Caco-2 (cell line): ENCODE data around the gene NFKBIB. TPM values are rescaled to one million over a fixed set of nuclear protein-coding genes. Genes with fewer than 3 reads are reported as not detected.

Experiments used
- BruUV-seq: library from RNA; stranded (reverse); fragments of 400-500 nt; replicated peaks from 2 replicates; lab custom pipeline; 2021; lab: Mats Ljungman, UMichigan
- CTCF ChIA-PET: fragments of 300-600 bp; sonication (Branson Sonifier 250); formaldehyde crosslinking; loops from one replicate; lab custom pipeline; 2022; ENCODE audit warnings: antibody characterized with exemption; lab: Charles Lee
- POLR2A ChIA-PET: fragments of 300-600 bp; sonication (Branson Sonifier 250); formaldehyde crosslinking; loops from one replicate; lab custom pipeline; 2022; ENCODE audit warnings: antibody characterized with exemption; lab: Charles Lee
- DNase-seq, 2 experiments: peaks; one replicate each; pipeline versions ENCODE4 v3.0.0 to v3.0.0-alpha.2; 2020 to 2022
- H3K27me3 ChIP-seq: replicated peaks from 2 replicates; pipeline ENCODE4 v1.6.0; 2011; ENCODE audit warnings: low read length; ENCODE audit not compliant: control insufficient read depth, insufficient read depth
- H3K36me3 ChIP-seq: 2 replicates; pipeline ENCODE4 v1.5.1; 2011; ENCODE audit warnings: low read length; ENCODE audit not compliant: control insufficient read depth, insufficient read depth
- H3K4me1 ChIP-seq: fragments of 250-450 bp; sonication (Bioruptor Pico); 2 replicates; pipeline ENCODE4 v1.5.1; 2020; ENCODE audit warnings: mild to moderate bottlenecking
- H3K4me3 ChIP-seq: 2 replicates; pipeline ENCODE4 v1.5.1; 2011; ENCODE audit warnings: low read depth, mild to moderate bottlenecking, control low read depth, low read length
- H3K9me3 ChIP-seq: fragments of 250-450 bp; sonication (Bioruptor Pico); 2 replicates; pipeline ENCODE4 v1.5.1; 2020; ENCODE audit warnings: mild to moderate bottlenecking, moderate library complexity
- H3K27ac Mint-ChIP-seq: one replicate; pipeline ENCODE4 v1.8.0; 2022; ENCODE audit warnings: mixed read lengths; ENCODE audit not compliant: unreplicated experiment
- H3K27me3 Mint-ChIP-seq: one replicate; pipeline ENCODE4 v1.8.0; 2022; ENCODE audit warnings: mixed read lengths; ENCODE audit not compliant: insufficient read depth, unreplicated experiment
- H3K36me3 Mint-ChIP-seq: one replicate; pipeline ENCODE4 v1.8.0; 2022; ENCODE audit warnings: mild to moderate bottlenecking, mixed read lengths; ENCODE audit not compliant: insufficient read depth, unreplicated experiment
- H3K4me1 Mint-ChIP-seq: one replicate; pipeline ENCODE4 v1.8.0; 2022; ENCODE audit warnings: low read depth, mixed read lengths; ENCODE audit not compliant: unreplicated experiment
- H3K4me3 Mint-ChIP-seq: one replicate; pipeline ENCODE4 v1.8.0; 2022; ENCODE audit warnings: mild to moderate bottlenecking, moderate library complexity, mixed read lengths; ENCODE audit not compliant: unreplicated experiment
- H3K9me3 Mint-ChIP-seq: one replicate; pipeline ENCODE4 v1.8.0; 2022; ENCODE audit warnings: mixed read lengths; ENCODE audit not compliant: unreplicated experiment
- CTCF ChIP-seq, 2 experiments: fragments of 200-600 bp in 1 of 2; IDR thresholded peaks; 1 replicate in 1 of 2; 2 replicates in 1 of 2; pipeline versions ENCODE4 v1.5.1 to v1.8.0; 2011 to 2022; ENCODE audit warnings: antibody characterized with exemption in 1 of 2, control low read depth in 1 of 2, inconsistent platforms in 1 of 2, low read depth in 1 of 2, low read length in 1 of 2, mild to moderate bottlenecking in 1 of 2, moderate library complexity in 1 of 2; ENCODE audit not compliant: insufficient read depth in 1 of 2, severe bottlenecking in 1 of 2, unreplicated experiment in 1 of 2
- intact Hi-C: fragments of 100-400 bp; cut with micrococcal nuclease; formaldehyde crosslinking; loops from one replicate; pipeline ENCODE4 v1.10.0; 2022; ENCODE audit not compliant: unreplicated experiment
- total RNA-seq: library from RNA; stranded (reverse); gene quantifications from 2 replicates; pipeline ENCODE4 v1.2.3, GENCODE V29; 2022

Gene NFKBIB
- total RNA-seq, 1 experiment from 2014 or later, result 43.9 TPM

DNA sequence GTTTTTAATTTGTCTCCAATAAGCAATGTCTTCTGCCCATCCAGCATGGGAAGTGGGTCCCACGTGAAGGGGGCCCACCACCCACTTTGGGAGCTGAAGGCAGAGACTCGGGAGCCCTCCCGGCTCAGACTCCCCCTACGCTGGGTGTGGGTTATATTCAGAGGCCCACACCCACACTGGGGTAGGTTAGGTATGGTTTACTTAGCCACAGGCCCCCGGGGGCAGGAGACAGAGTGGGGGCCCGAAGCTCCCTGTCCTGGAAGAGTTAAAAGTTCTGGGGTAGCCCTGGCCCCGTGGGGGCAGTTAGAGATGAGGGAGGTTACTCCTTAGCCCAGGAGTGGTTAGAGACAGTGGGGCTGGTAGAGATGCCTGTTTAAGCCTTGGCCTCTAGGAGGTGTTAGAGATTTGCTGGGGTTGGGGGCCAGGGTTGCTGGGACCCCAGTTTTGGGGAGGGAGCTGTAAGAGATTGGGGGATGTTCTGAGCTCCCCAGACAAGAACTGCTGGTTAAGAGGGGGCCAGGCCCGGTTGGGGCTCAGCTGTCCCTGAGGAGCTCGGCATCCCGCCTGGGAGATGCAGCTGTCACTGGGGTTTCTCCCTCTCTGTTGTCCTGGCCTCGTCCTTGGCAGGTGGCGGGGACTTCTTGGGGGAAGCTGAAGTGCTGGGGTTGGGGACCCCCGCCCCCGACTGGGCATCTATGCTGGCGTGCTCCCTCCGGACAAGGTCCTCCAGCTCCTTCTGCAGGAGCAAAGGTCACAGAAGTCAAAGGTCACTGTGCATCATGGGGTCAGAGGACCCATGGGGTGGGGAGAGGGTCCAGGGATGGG lies 21.0 kb upstream of the NFKBIB start:
- Mint-ChIP-seq H3K9me3 (no peaks in the 10 kb centered on the region), H3K27me3 (no peaks in the 10 kb centered on the region), H3K36me3 (peaks cover 11% of the 10 kb centered on the region), H3K4me1 (peaks cover 33% of the 10 kb centered on the region), H3K4me3 (peak overlapping the region; percentile 34), H3K27ac (peak overlapping the region; percentile 89)
- Histone ChIP-seq H3K27me3 (no peaks in the 10 kb centered on the region), H3K36me3 (no peaks in the 10 kb centered on the region), H3K4me1 (peaks cover 55% of the 10 kb centered on the region), H3K4me3 (no peak overlapping the region), H3K9me3 (no peaks in the 10 kb centered on the region)
- POLR2A ChIA-PET, result interaction anchor here (1.1 kb wide), 1 partner anchor 28 kb away, joined by 3 read pairs; no protein-coding TSS in a partner anchor
- DNase-seq, result no peak
- TF ChIP-seq CTCF (IDR thresholded peaks at IDR 0.05; ENCODE audit: insufficient read depth in 1 of 2, low read depth in 1 of 2, low read length in 1 of 2, severe bottlenecking in 1 of 2, unreplicated experiment in 1 of 2), result no peak
- BruUV-seq, result TSS peak; percentile 69
- intact Hi-C loops, result no loop called here
- CTCF ChIA-PET, result interaction anchor here (1.4 kb wide), 1 partner anchor 26 kb away, joined by 3 read pairs; no protein-coding TSS in a partner anchor

DNA sequence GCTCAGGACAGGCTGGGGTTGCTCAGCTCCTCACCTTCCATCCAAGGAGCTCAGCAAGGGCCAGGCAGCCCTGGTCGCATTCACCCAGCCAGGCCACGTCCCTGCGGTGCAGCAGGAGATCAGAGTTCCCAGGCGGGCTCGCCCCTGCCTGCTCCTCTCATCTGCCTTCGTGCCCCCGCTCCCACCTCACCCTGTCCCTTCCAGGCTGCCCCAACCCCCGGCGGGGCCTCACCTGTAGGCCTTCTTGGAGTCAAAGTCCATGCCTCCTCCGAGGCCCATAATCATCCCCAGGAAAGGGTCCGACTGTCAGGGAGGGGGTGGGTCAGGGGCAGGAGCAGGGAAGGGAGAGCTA lies 20.4 kb upstream of the NFKBIB start:
- H3K27me3 ChIP-seq, result no peaks in the 10 kb centered on the region
- Mint-ChIP-seq H3K27ac (peak overlapping the region; percentile 89), H3K36me3 (peaks cover 11% of the 10 kb centered on the region), H3K9me3 (no peaks in the 10 kb centered on the region), H3K4me1 (peaks cover 33% of the 10 kb centered on the region), H3K4me3 (no peak overlapping the region), H3K27me3 (no peaks in the 10 kb centered on the region)
- H3K4me1 ChIP-seq, result peaks cover 55% of the 10 kb centered on the region
- ChIA-PET CTCF (interaction anchor here (1.4 kb wide), 1 partner anchor 26 kb away, joined by 3 read pairs; no protein-coding TSS in a partner anchor), POLR2A (interaction anchor here (1.1 kb wide), 1 partner anchor 28 kb away, joined by 3 read pairs; no protein-coding TSS in a partner anchor)
- TF ChIP-seq CTCF (IDR thresholded peaks at IDR 0.05; ENCODE audit: insufficient read depth in 1 of 2, low read depth in 1 of 2, low read length in 1 of 2, severe bottlenecking in 1 of 2, unreplicated experiment in 1 of 2), result no peak
- H3K36me3 ChIP-seq, result no peaks in the 10 kb centered on the region
- H3K4me3 ChIP-seq, result no peak overlapping the region
- BruUV-seq, result no TSS peak
- intact Hi-C loops, result no loop called here
- H3K9me3 ChIP-seq, result no peaks in the 10 kb centered on the region
- peak in 1 of 2 experiments; percentile 68 for DNase-seq

DNA sequence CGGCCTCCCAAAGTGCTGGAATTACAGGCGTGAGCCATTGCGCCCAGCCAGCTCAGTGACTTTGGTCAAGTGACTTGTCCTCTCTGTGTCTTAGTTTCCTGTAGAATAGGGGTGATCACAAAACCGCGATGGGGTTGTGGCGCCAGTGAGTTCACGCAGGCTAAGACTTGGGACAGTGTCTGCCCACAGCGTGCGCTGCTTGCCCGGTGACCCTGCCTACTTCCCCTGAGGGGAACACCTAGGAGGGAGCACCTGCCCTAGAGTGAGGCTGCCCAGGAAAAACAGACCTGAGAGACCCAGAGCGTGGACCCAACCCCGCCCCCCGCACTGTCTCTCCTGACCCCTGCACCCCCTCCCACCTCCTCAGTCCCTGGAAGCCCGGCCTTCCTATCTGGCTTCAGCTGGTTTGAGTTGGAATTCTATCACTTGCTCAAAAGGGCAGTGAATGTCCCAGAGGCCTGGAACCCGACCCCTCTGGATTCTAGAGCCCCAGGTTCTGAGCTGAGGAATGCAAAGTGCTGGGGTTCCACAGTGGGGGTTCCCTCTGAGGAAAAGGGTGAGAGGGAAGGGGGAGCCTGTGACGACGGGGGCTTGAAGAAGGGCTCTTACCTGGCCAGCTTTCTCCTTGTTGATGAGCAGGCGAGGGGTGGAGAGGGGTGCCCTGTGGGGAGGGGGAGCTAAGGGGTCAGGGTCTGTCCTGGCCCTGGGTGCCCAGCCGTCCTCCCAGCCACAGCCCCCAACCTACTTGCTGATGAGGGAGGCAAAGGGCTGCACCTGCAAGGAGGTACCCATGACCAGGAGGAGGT lies 19.5 kb upstream of the NFKBIB start:
- Mint-ChIP-seq H3K4me1 (peaks cover 33% of the 10 kb centered on the region), H3K36me3 (peaks cover 11% of the 10 kb centered on the region), H3K9me3 (no peaks in the 10 kb centered on the region), H3K4me3 (no peak overlapping the region), H3K27ac (peak overlapping the region; percentile 64), H3K27me3 (no peaks in the 10 kb centered on the region)
- POLR2A ChIA-PET, result no interaction called here
- intact Hi-C loops, result no loop called here
- H3K9me3 ChIP-seq, result no peaks in the 10 kb centered on the region
- no peak for DNase-seq
- TF ChIP-seq CTCF (IDR thresholded peaks at IDR 0.05; ENCODE audit: insufficient read depth in 1 of 2, low read depth in 1 of 2, low read length in 1 of 2, severe bottlenecking in 1 of 2, unreplicated experiment in 1 of 2), result no peak
- H3K36me3 ChIP-seq, result no peaks in the 10 kb centered on the region
- no peaks in the 10 kb centered on the region for H3K27me3 ChIP-seq
- H3K4me3 ChIP-seq, result no peak overlapping the region
- BruUV-seq, result no TSS peak
- peaks cover 55% of the 10 kb centered on the region for H3K4me1 ChIP-seq
- CTCF ChIA-PET, result no interaction called here
